GM19438 (cell line): Measurements from ENCODE around the gene C1QC.
"Not testable (repeated sequence)": the region's sequence is repeated elsewhere in the genome, so short reads cannot be mapped to it uniquely, and the experiment has no call there.

Source experiments
- ATAC-seq: cut with Tn5 transposase; IDR thresholded peaks from one replicate; pipeline ENCODE4 v1.9.1; 2021; ENCODE audit warnings: low read depth; ENCODE audit not compliant: unreplicated experiment

C1QC gene

GRCh38 chr1:22645931-22646330, 2.5 kb downstream of the C1QC start:
- no peak for ATAC-seq

GRCh38 chr1:22646384-22646783, 3.0 kb downstream of the C1QC start:
- no peak for ATAC-seq

- no peak for ATAC-seq
Observed at GRCh38 chr1:22650089-22650693, 6.8 kb downstream of the C1QC start.

- ATAC-seq = no peak
Observed at GRCh38 chr1:22651941-22652856, 8.8 kb downstream of the C1QC start.

- no peak for ATAC-seq
Observed at GRCh38 chr1:22652881-22653316, 9.5 kb downstream of the C1QC start, which contains the start of gene C1QB. C1QB (plus strand) TSS chr1:22653236; CDS start chr1:22659463, 6,227 bp downstream.

GRCh38 chr1:22654692-22655091, 11.3 kb downstream of the C1QC start:
- no peak for ATAC-seq

- ATAC-seq = no peak
Observed at GRCh38 chr1:22658385-22659163, 15.1 kb downstream of the C1QC start.

GRCh38 chr1:22660716-22661241, 17.3 kb downstream of the C1QC start:
- no peak for ATAC-seq

- no peak for ATAC-seq
Observed at GRCh38 chr1:22661880-22662279, 18.4 kb downstream of the C1QC start.

GRCh38 chr1:22662318-22662717, 18.9 kb downstream of the C1QC start:
- ATAC-seq = no peak

GRCh38 chr1:22662986-22663408, 19.6 kb downstream of the C1QC start:
- ATAC-seq = no peak

- ATAC-seq = no peak
Observed at GRCh38 chr1:22665752-22666151, 22.3 kb downstream of the C1QC start.

- no peak for ATAC-seq
Observed at GRCh38 chr1:22666412-22666811, 23.0 kb downstream of the C1QC start.

GRCh38 chr1:22668840-22669239, 25.4 kb downstream of the C1QC start:
- ATAC-seq = not testable (repeated sequence)

- no peak for ATAC-seq
Observed at GRCh38 chr1:22670352-22670975, 27.0 kb downstream of the C1QC start.

GRCh38 chr1:22671999-22672398, 28.6 kb downstream of the C1QC start:
- ATAC-seq = no peak

GRCh38 chr1:22673486-22674409, 30.3 kb downstream of the C1QC start:
- no peak for ATAC-seq

GRCh38 chr1:22674410-22674749, 30.9 kb downstream of the C1QC start:
- ATAC-seq = no peak

GRCh38 chr1:22676151-22676550, 32.7 kb downstream of the C1QC start:
- ATAC-seq = not testable (repeated sequence)
